HL-60 (cell line): ENCODE measurements around the gene NPM1.
"Not testable (repeated sequence)": the region's sequence is repeated elsewhere in the genome, so short reads cannot be mapped to it uniquely, and the experiment has no call there.

ENCODE experiments used
- DNase-seq, 2 experiments: peaks; one replicate each; pipeline ENCODE4 v3.0.0-alpha.2; 2010 to 2020; ENCODE audit warnings: low read depth in 1 of 2, low spot score in 1 of 2
- H3K27ac ChIP-seq: fragments of 250-450 bp; sonication (Bioruptor Pico); replicated peaks from 2 replicates; pipeline ENCODE4 v1.5.1; 2020; ENCODE audit warnings: mild to moderate bottlenecking, moderate library complexity
- H3K27me3 ChIP-seq: fragments of 250-450 bp; sonication (Bioruptor Pico); 2 replicates; pipeline ENCODE4 v1.5.1; 2021; ENCODE audit warnings: mild to moderate bottlenecking, moderate library complexity; ENCODE audit not compliant: insufficient read depth, poor library complexity, severe bottlenecking
- H3K4me3 ChIP-seq: replicated peaks from 2 replicates; pipeline ENCODE4 v1.5.1; 2011; ENCODE audit warnings: mild to moderate bottlenecking, control low read depth, low read length; ENCODE audit not compliant: insufficient read depth
- GABPA ChIP-seq: IDR thresholded peaks from 2 replicates; pipeline ENCODE4 v1.6.1; 2012; ENCODE audit warnings: low read depth
- POLR2AphosphoS5 ChIP-seq: IDR thresholded peaks from 2 replicates; pipeline ENCODE4 v1.6.1; 2012; ENCODE audit warnings: low read depth
- REST ChIP-seq: IDR thresholded peaks from 2 replicates; pipeline ENCODE4 v1.6.1; 2012; ENCODE audit warnings: low read depth; ENCODE audit not compliant: insufficient replicate concordance
- SPI1 ChIP-seq: IDR thresholded peaks from 2 replicates; pipeline ENCODE4 v1.6.1; 2012; ENCODE audit warnings: low read depth, mild to moderate bottlenecking, borderline replicate concordance
- TF ChIP-seq, protein P1 (sequence below): IDR thresholded peaks from one replicate; pipeline ENCODE4 v1.5.1; 2011; ENCODE audit warnings: low read length, control low read depth, inconsistent platforms; ENCODE audit not compliant: insufficient read depth

Gene NPM1

DNA sequence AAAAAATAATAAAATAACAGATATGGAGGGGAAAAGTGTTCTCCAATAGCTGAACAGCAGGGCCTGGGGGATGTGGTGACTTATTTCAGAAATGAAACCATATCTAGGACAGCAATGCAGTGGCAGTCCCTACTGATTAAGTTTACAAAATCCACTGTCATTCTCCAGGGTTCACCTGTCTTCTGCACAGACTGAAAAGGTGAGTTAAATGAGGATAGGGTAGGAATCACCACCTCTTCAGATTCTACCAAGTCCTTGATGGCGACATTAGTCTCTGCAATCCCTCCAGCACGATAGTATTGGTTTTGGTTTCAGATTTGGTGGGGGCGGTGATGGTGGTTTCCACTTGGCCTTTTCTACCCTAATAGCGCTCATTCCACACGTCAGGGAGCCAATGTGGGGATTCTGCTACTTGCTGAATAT, 32.3 kb upstream of the NPM1 start:
- no peak for TF ChIP-seq REST
- no peak for TF ChIP-seq POLR2AphosphoS5
- TF ChIP-seq, protein P1, sequence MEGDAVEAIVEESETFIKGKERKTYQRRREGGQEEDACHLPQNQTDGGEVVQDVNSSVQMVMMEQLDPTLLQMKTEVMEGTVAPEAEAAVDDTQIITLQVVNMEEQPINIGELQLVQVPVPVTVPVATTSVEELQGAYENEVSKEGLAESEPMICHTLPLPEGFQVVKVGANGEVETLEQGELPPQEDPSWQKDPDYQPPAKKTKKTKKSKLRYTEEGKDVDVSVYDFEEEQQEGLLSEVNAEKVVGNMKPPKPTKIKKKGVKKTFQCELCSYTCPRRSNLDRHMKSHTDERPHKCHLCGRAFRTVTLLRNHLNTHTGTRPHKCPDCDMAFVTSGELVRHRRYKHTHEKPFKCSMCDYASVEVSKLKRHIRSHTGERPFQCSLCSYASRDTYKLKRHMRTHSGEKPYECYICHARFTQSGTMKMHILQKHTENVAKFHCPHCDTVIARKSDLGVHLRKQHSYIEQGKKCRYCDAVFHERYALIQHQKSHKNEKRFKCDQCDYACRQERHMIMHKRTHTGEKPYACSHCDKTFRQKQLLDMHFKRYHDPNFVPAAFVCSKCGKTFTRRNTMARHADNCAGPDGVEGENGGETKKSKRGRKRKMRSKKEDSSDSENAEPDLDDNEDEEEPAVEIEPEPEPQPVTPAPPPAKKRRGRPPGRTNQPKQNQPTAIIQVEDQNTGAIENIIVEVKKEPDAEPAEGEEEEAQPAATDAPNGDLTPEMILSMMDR: no peak
- no peak for TF ChIP-seq SPI1
- no peak for TF ChIP-seq GABPA
- H3K4me3 ChIP-seq: no peak overlapping the region
- no peak overlapping the region for H3K27ac ChIP-seq
- DNase-seq: no peak
- no peaks in the 10 kb centered on the region for H3K27me3 ChIP-seq

DNA sequence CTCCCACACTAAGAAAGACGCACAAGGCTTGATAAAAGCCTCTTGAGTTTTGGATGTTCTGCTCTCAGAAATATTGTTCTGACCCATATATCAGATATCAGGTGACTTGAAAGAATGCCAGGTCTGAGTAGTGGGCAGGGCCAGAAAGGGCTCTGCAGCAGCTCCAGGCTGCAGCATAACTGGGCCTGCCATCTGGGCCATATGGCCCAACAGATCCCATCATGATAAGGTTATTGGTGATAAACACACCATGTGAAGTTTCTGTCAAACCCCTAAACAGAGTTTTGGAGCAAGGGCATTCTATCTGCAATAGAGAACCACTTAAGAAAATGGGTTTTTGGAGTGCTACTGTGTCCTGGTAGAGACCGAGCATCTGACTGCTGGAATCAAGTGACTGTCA, 29.8 kb upstream of the NPM1 start:
- TF ChIP-seq GABPA: no peak
- TF ChIP-seq, protein P1: no peak
- no peak for TF ChIP-seq SPI1
- no peak for TF ChIP-seq POLR2AphosphoS5
- no peak for TF ChIP-seq REST
- no peak for DNase-seq
- H3K27ac ChIP-seq: no peak overlapping the region
- no peak overlapping the region for H3K4me3 ChIP-seq
- no peaks in the 10 kb centered on the region for H3K27me3 ChIP-seq

- not testable (repeated sequence) for H3K27ac ChIP-seq, H3K4me3 ChIP-seq, DNase-seq, H3K27me3 ChIP-seq
Observed at GRCh38 chr5:171361151-171361550, 26.5 kb upstream of the NPM1 start.

DNA sequence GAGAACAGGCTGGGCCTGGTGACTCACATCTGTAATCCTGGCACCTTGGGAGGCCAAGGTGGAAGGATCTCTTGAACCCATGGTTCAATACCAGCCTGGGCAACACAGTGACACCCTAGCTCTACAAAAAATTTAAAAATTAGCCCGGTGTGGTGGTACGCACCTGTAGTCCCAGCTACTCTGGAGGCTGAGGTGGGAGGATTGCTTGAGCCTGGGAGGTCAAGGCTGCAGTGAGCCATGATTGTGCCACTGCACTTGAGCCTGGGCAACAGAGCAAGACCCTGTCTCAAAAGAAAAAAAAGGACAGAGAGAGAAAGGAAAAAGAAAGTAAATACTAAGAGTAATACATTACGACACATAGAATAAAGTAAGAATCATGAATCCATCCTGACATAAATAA, 24.4 kb upstream of the NPM1 start:
- DNase-seq, H3K27me3 ChIP-seq, H3K4me3 ChIP-seq, H3K27ac ChIP-seq: not testable (repeated sequence)

- Histone ChIP-seq H3K4me3 (no peak overlapping the region), H3K27ac (no peak overlapping the region), H3K27me3 (peaks cover 3% of the 10 kb centered on the region)
- TF ChIP-seq SPI1 (peak; percentile 49; the same call in 1 of the 2 replicates), GABPA (no peak)
- DNase-seq: peak in 1 of 2 experiments; percentile 13
Observed at GRCh38 chr5:171363846-171364245, 23.8 kb upstream of the NPM1 start.
